OCI-LY7 (cell line): Measurements from ENCODE around the gene ARHGAP9. TPM values are rescaled to one million over a fixed set of nuclear protein-coding genes. Genes with fewer than 3 reads are reported as not detected.

ENCODE experiments used
- BruUV-seq: library from RNA; stranded (reverse); fragments of 400-500 nt; replicated peaks from 2 replicates; lab custom pipeline; 2021; lab: Mats Ljungman, UMichigan
- CTCF ChIA-PET: fragments of 300-600 bp; sonication (Branson Sonifier 250); formaldehyde crosslinking; loops from one replicate; lab custom pipeline; 2022; ENCODE audit warnings: antibody characterized with exemption; ENCODE audit not compliant: unreplicated experiment; lab: Charles Lee
- POLR2A ChIA-PET: fragments of 300-600 bp; sonication (Branson Sonifier 250); formaldehyde crosslinking; loops from one replicate; lab custom pipeline; 2022; ENCODE audit warnings: antibody characterized with exemption; lab: Charles Lee
- DNase-seq: peaks from one replicate; pipeline ENCODE4 v3.0.0-alpha.2; 2015; ENCODE audit warnings: low spot score
- H2AFZ ChIP-seq: fragments of 200-600 bp; sonication (generic), shearing (Covaris generic); 2 replicates; pipeline ENCODE4 v1.6.1; 2014; ENCODE audit warnings: mild to moderate bottlenecking, antibody characterized with exemption, low read length, moderate library complexity
- H3K27ac ChIP-seq: fragments of 200-600 bp; sonication (generic); 2 replicates; pipeline ENCODE4 v1.5.1; 2014; ENCODE audit warnings: mixed run types, low read depth, mild to moderate bottlenecking, moderate library complexity, low read length, inconsistent platforms; ENCODE audit not compliant: poor library complexity, severe bottlenecking
- H3K36me3 ChIP-seq: fragments of 200-600 bp; sonication (generic); 2 replicates; pipeline ENCODE4 v1.6.1; 2014; ENCODE audit warnings: mild to moderate bottlenecking, antibody characterized with exemption, low read length, moderate library complexity, mixed read lengths; ENCODE audit not compliant: insufficient read depth
- H3K4me1 ChIP-seq: fragments of 200-600 bp; sonication (generic); 2 replicates; pipeline ENCODE4 v1.5.1; 2014; ENCODE audit warnings: mild to moderate bottlenecking, low read length; ENCODE audit not compliant: insufficient read depth, poor library complexity, severe bottlenecking
- H3K4me2 ChIP-seq: fragments of 200-600 bp; sonication (generic); 2 replicates; pipeline ENCODE4 v1.6.1; 2014; ENCODE audit warnings: mild to moderate bottlenecking, low read length
- H3K4me3 ChIP-seq: fragments of 200-600 bp; sonication (generic); 2 replicates; pipeline ENCODE4 v1.5.1; 2014; ENCODE audit warnings: mild to moderate bottlenecking, low read depth, low read length; ENCODE audit not compliant: poor library complexity, severe bottlenecking
- H3K79me2 ChIP-seq: fragments of 200-600 bp; sonication (generic); 2 replicates; pipeline ENCODE4 v1.6.1; 2016; ENCODE audit warnings: low read depth, mild to moderate bottlenecking, low read length, moderate library complexity, mixed read lengths; ENCODE audit not compliant: insufficient read depth
- H3K9me2 ChIP-seq: fragments of 200-600 bp; sonication (generic); 2 replicates; pipeline ENCODE4 v1.6.1; 2016; ENCODE audit warnings: mild to moderate bottlenecking, low read length, mixed read lengths; ENCODE audit not compliant: insufficient read depth
- H3K9me3 ChIP-seq: fragments of 200-600 bp; sonication (generic); 2 replicates; pipeline ENCODE4 v1.6.1; 2014; ENCODE audit warnings: mild to moderate bottlenecking, mixed run types, low read length, mixed read lengths
- H4K20me1 ChIP-seq: fragments of 200-600 bp; sonication (generic); 2 replicates; pipeline ENCODE4 v1.6.1; 2014; ENCODE audit warnings: mild to moderate bottlenecking, antibody characterized with exemption, low read length, moderate library complexity, mixed read lengths; ENCODE audit not compliant: insufficient read depth
- EZH2phosphoT487 ChIP-seq: fragments of 200-600 bp; sonication (generic); IDR thresholded peaks from 2 replicates; pipeline ENCODE4 v1.6.1; 2018; ENCODE audit warnings: low read depth, borderline replicate concordance, mild to moderate bottlenecking, mixed run types, antibody characterized with exemption, low read length, moderate library complexity, mixed read lengths
- intact Hi-C: fragments of 100-400 bp; cut with micrococcal nuclease; formaldehyde crosslinking; loops from one replicate; pipeline ENCODE4 v1.10.0; 2022; ENCODE audit not compliant: unreplicated experiment
- total RNA-seq, 2 experiments: library from RNA; depleted of rRNA in 1 of 2; stranded (reverse); fragments of >200 nt in 1 of 2; shearing (Covaris generic) in 1 of 2; gene quantifications; 2 replicates each; pipeline ENCODE4 v1.2.3, GENCODE V29; 2014 to 2022
- TF ChIP-seq, protein P1 (sequence below): fragments of 200-600 bp; sonication (generic); conservative IDR thresholded peaks from 2 replicates; pipeline ENCODE4 v1.5.1; 2014; ENCODE audit warnings: mild to moderate bottlenecking, antibody characterized with exemption, low read length, moderate library complexity, mixed read lengths

ARHGAP9 gene
- total RNA-seq, 2 experiments from 2014 or later = 66.2 to 111 TPM

- no peaks in the 10 kb centered on the region for H3K9me2 ChIP-seq
- ChIA-PET CTCF (interaction anchor here (0.9 to 1.4 kb wide), 2 partner anchors 11 to 18 kb away, joined by 3 to 5 read pairs; no protein-coding TSS in a partner anchor), POLR2A (interaction anchor here (0.9 to 1.9 kb wide), 4 partner anchors 11 to 44 kb away, joined by 3 to 9 read pairs (median 4); partner anchors contain the start of gene DDIT3)
- intact Hi-C loops = loop anchor here (5.0 kb wide), 1 partner anchor 266 kb away; no protein-coding TSS in a partner anchor
- H3K36me3 ChIP-seq = peaks cover 38% of the 10 kb centered on the region
- H3K4me1 ChIP-seq = peaks cover 54% of the 10 kb centered on the region
- BruUV-seq = no TSS peak
- no peaks in the 10 kb centered on the region for H3K9me3 ChIP-seq
- peak; percentile 72 for DNase-seq
- peak overlapping the region; percentile 91 for H3K27ac ChIP-seq
- peak overlapping the region; percentile 5; the same call in 1 of the 2 replicates for H2AFZ ChIP-seq
- H3K4me2 ChIP-seq = peak overlapping the region; percentile 97
- TF ChIP-seq, protein P1, sequence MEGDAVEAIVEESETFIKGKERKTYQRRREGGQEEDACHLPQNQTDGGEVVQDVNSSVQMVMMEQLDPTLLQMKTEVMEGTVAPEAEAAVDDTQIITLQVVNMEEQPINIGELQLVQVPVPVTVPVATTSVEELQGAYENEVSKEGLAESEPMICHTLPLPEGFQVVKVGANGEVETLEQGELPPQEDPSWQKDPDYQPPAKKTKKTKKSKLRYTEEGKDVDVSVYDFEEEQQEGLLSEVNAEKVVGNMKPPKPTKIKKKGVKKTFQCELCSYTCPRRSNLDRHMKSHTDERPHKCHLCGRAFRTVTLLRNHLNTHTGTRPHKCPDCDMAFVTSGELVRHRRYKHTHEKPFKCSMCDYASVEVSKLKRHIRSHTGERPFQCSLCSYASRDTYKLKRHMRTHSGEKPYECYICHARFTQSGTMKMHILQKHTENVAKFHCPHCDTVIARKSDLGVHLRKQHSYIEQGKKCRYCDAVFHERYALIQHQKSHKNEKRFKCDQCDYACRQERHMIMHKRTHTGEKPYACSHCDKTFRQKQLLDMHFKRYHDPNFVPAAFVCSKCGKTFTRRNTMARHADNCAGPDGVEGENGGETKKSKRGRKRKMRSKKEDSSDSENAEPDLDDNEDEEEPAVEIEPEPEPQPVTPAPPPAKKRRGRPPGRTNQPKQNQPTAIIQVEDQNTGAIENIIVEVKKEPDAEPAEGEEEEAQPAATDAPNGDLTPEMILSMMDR = peak; percentile 91
- TF ChIP-seq EZH2phosphoT487 = no peak
- H3K79me2 ChIP-seq = peaks cover 12% of the 10 kb centered on the region; the same call in 1 of the 2 replicates
- no peaks in the 10 kb centered on the region for H4K20me1 ChIP-seq
- peak overlapping the region; percentile 76 for H3K4me3 ChIP-seq
Observed at GRCh38 chr12:57476162-57476992, 3.3 kb downstream of the ARHGAP9 start.

DNA sequence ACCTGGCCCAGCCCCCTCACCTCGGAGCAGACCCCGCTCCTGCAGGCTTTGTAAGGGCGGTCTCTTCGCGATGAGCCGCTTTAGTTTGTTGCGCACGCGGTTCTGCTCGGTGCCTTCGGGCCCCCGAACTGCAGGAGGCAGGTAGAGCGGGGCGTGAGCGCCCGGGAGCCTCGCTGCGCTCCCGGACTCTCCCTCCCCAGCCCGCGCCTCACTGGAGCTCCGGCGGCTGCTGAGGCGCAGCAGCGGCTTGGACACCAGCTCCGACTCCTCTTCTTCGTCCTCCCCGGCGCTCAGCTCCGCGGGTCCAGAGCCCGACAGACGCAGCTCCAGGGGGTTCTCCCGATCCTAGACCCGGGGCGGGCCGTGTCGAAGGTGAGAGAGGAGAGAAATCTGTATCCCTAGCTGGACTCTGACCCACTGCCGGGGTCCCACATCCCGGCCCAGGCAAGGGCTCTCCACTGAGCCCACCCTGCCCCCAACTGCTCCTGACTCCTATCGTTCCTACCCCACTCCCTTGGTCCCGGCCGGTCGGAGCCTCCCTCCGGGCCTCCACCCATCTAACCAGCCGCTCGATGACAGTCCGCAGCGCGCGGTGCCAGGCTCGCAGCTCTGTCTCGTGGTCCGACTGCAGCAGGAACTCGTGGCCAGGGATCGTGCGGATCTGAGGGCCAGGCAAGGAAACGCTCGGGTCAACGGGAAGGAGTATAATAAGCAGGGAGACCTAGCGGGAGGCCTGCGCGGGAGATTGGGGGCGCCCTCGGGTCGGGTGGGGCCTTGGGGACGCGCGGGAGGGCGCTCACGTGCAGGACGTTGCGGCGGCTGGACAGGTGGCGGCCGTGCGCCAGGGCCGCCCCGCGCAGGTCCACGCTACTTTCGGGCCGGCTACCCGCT, 4.2 kb downstream of the ARHGAP9 start:
- no peak overlapping the region for H2AFZ ChIP-seq
- H3K9me3 ChIP-seq = no peaks in the 10 kb centered on the region
- H3K4me1 ChIP-seq = peaks cover 48% of the 10 kb centered on the region
- no peak for DNase-seq
- TF ChIP-seq, protein P1 = no peak
- TF ChIP-seq EZH2phosphoT487 = no peak
- H3K27ac ChIP-seq = no peak overlapping the region
- no TSS peak for BruUV-seq
- no peaks in the 10 kb centered on the region for H4K20me1 ChIP-seq
- H3K79me2 ChIP-seq = peaks cover 12% of the 10 kb centered on the region; the same call in 1 of the 2 replicates
- peak overlapping the region; percentile 76 for H3K4me3 ChIP-seq
- ChIA-PET CTCF (no interaction called here), POLR2A (interaction anchor here (0.6 to 1.9 kb wide), 2 partner anchors 10 to 11 kb away, joined by 4 to 9 read pairs; no protein-coding TSS in a partner anchor)
- H3K9me2 ChIP-seq = no peaks in the 10 kb centered on the region
- H3K4me2 ChIP-seq = peak overlapping the region; percentile 97
- intact Hi-C loops = loop anchor here (5.0 kb wide), 1 partner anchor 267 kb away; no protein-coding TSS in a partner anchor
- peaks cover 46% of the 10 kb centered on the region for H3K36me3 ChIP-seq
